Activated T-cell treated with anti-CD3 and anti-CD28 coated beads, Interleukin-2, amount 50 U/mL, for 4 hours (primary cell): ENCODE results near the gene CLEC11A. TPM values are rescaled to one million over a fixed set of nuclear protein-coding genes. Genes with fewer than 3 reads are reported as not detected.
A peak's percentile ranks its signal among the peaks of the same experiment; 100 is the strongest.

Experiments used
- ATAC-seq, 2 donors: fragments of 200-7000 bp; cut with Tn5 transposase; one replicate each; pipeline ENCODE4 v1.10.0; 2021
- DNase-seq: peaks from one replicate; pipeline ENCODE4 v3.0.0-alpha.2; 2020
- H3K27me3 Mint-ChIP-seq: one replicate; pipeline ENCODE4 v1.8.0; 2021; ENCODE audit warnings: low read depth, mixed read lengths
- H3K36me3 Mint-ChIP-seq: one replicate; pipeline ENCODE4 v1.8.0; 2022; ENCODE audit warnings: mixed read lengths; ENCODE audit not compliant: insufficient read depth
- H3K4me1 Mint-ChIP-seq: one replicate; pipeline ENCODE4 v1.8.0; 2021; ENCODE audit warnings: low read depth, mixed read lengths
- H3K4me3 Mint-ChIP-seq: one replicate; pipeline ENCODE4 v1.8.0; 2021; ENCODE audit warnings: mild to moderate bottlenecking, moderate library complexity, mixed read lengths
- H3K9me3 Mint-ChIP-seq: one replicate; pipeline ENCODE4 v1.8.0; 2021; ENCODE audit warnings: mixed read lengths
- total RNA-seq, 3 donors: library from RNA; stranded (reverse); gene quantifications; one replicate each; pipeline ENCODE4 v1.2.1, GENCODE V29; 2021

CLEC11A gene
- 1 to 10 TPM in 2 of 3 donors, under 1 TPM in 1; 0.52 to 1.4 (median 1.4) TPM for total RNA-seq

DNA sequence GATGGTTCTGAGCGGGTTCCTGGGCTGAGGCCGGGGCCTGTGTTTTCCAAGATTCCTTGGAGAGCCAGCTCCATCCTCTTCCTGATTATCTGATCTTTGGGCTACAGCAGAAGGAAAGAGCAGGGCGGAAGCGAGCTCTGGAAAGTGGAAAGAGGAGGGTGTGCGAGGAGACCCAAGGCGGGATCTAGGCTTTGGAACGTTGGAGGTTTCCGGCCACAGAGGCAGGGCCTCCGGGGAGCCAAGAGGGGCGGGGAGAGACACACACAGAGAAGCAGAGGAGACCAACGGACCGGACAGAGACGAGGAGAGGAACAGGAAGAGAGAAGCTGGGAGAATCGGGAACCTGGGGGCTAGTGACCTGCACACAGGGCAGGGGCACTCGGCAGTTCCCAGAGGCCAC, at the start of gene CLEC11A:
TSS of gene CLEC11A (plus strand) at position 296 of the 400 bp plus-strand sequence. CDS start 162 bp downstream, outside the sequence.
- H3K4me1 Mint-ChIP-seq, result peaks cover 26% of the 10 kb centered on the region
- no peaks in the 10 kb centered on the region for H3K36me3 Mint-ChIP-seq
- H3K9me3 Mint-ChIP-seq, result no peaks in the 10 kb centered on the region
- peaks cover 68% of the 10 kb centered on the region for H3K27me3 Mint-ChIP-seq
- no peak for ATAC-seq
- no peak for DNase-seq
- peak within 1 kb of the TSS; percentile 62 for H3K4me3 Mint-ChIP-seq

GRCh38 chr19:50676625-50677197, 46.5 kb upstream of the CLEC11A start:
- Mint-ChIP-seq H3K27me3 (peaks cover 73% of the 10 kb centered on the region), H3K4me3 (no peak overlapping the region), H3K4me1 (peaks cover 5% of the 10 kb centered on the region), H3K36me3 (no peaks in the 10 kb centered on the region), H3K9me3 (no peaks in the 10 kb centered on the region)
- ATAC-seq (no peak), DNase-seq (no peak)

- Mint-ChIP-seq H3K9me3 (no peaks in the 10 kb centered on the region), H3K36me3 (no peaks in the 10 kb centered on the region), H3K4me3 (no peak overlapping the region), H3K4me1 (peaks cover 5% of the 10 kb centered on the region), H3K27me3 (peaks cover 71% of the 10 kb centered on the region)
- ATAC-seq (no peak), DNase-seq (no peak)
Observed at GRCh38 chr19:50677636-50678035, 45.5 kb upstream of the CLEC11A start.

DNA sequence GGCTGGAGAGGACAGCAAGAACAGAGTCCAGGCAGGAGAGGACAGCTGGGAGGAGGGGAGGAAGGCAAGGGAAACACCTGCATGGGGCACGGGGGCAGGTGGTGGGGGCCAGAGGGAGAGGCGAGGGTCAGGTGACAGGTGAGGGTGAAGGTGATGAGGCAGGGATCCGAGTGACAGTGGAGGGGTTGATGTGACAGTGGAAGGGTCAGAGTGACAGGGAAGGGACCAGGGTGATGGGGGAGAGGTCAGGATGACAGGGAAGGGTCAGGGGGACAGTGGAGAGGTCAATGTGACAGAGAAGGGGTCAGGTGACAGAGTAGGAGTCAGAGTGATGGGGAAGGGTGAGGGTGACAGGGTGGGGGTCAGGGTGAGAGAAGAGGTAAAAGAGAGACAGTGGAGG, 44.8 kb upstream of the CLEC11A start:
- DNase-seq, result no peak
- H3K9me3 Mint-ChIP-seq, result no peaks in the 10 kb centered on the region
- peaks cover 64% of the 10 kb centered on the region for H3K27me3 Mint-ChIP-seq
- no peaks in the 10 kb centered on the region for H3K36me3 Mint-ChIP-seq
- H3K4me3 Mint-ChIP-seq, result no peak overlapping the region
- no peak for ATAC-seq
- H3K4me1 Mint-ChIP-seq, result peaks cover 5% of the 10 kb centered on the region

DNA sequence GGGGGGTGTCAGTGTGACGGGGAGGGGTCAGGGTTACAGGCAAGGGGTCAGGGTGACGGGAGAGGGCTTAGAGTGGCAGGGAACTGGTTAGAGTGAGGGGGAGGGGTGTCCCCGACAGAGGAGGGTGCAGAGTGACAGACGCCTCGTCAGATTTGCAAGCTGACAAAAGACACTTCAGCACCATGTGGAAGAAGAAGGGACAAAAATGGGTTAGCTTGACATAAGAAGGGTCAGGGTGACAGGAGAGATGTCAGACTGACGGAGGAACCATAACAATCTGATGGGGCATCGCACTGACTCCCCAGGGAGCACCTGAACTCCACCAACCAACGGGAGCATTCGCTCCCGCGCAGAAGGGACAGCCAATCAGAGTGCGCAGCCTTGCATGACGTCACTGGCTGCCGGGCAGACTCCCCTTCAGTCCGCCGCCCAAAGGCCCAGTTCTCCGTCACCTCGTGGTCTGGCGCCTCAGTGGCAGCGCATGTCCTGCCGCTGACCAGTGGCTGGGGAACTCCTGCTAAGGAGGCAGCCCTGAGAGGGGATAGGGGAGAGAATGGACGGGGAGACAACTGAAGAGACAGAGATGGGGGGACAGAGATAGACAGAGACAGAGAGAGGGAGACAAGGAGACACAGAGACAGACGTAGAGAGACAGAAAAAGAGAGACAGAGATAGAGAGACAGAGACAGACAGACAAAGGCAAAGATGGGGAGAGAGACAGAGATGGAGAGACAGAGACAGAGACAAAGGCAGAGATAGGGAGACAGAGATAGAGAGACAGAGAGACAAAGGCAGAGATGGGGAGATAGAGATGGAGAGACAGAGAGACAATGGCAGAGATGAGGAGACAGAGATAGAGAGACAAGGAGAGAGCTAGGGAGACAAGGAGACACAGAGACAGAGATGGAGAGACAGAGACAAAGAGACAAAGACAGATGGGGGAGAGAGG, 43.7 kb upstream of the CLEC11A start:
- H3K36me3 Mint-ChIP-seq, result no peaks in the 10 kb centered on the region
- no peak overlapping the region for H3K4me3 Mint-ChIP-seq
- H3K4me1 Mint-ChIP-seq, result peaks cover 5% of the 10 kb centered on the region
- ATAC-seq (peak; percentile 98 to 99), DNase-seq (peak; percentile 73)
- H3K27me3 Mint-ChIP-seq, result peaks cover 57% of the 10 kb centered on the region
- no peaks in the 10 kb centered on the region for H3K9me3 Mint-ChIP-seq

- H3K9me3 Mint-ChIP-seq, result no peaks in the 10 kb centered on the region
- no peak for DNase-seq
- no peaks in the 10 kb centered on the region for H3K4me1 Mint-ChIP-seq
- peaks cover 50% of the 10 kb centered on the region for H3K27me3 Mint-ChIP-seq
- H3K36me3 Mint-ChIP-seq, result no peaks in the 10 kb centered on the region
- no peak overlapping the region for H3K4me3 Mint-ChIP-seq
- no peak for ATAC-seq
Observed at GRCh38 chr19:50686310-50687032, 36.7 kb upstream of the CLEC11A start.

DNA sequence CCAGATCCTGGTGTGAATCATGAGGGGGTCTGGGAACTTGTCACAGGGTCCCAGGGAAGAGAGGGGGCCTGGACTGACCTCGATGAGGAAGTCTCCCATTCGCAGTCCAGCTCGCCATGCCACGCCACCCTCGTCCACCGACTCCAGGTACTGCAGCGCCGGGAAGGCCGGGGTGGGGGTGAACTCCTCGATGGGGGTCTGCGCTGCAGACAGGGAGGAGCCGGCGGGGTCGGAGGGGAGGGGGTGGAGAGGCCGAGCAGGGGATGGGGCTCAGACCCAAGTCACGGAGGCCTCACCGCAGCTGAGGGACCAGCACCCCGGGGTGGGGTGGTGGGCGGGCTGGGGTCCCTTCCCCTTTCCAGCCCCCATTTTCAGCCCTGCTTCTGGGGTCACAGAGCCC, 34.4 kb upstream of the CLEC11A start:
- no peak for ATAC-seq
- no peak overlapping the region for H3K4me3 Mint-ChIP-seq
- no peaks in the 10 kb centered on the region for H3K36me3 Mint-ChIP-seq
- peaks cover 64% of the 10 kb centered on the region for H3K27me3 Mint-ChIP-seq
- H3K4me1 Mint-ChIP-seq, result no peaks in the 10 kb centered on the region
- no peaks in the 10 kb centered on the region for H3K9me3 Mint-ChIP-seq
- no peak for DNase-seq

DNA sequence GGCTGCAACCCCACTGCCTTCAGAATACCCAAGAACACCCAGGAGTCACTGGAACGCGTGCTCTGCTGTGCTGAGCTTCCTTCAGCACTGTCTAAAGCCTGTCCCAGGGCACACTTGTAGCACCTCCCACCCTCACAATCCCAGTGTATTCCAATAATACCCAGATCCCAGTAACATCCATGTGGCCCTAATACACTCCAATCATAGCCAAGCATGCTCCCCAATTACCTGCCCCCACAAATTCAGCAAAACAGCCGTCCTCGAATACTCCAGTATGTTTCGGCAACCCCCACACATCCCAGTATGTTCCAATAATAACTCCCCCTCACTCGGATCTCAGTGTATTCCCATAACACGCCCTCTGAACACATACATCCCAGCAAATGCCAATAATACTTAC, 32.7 kb upstream of the CLEC11A start:
- Mint-ChIP-seq H3K4me3 (no peak overlapping the region), H3K4me1 (no peaks in the 10 kb centered on the region), H3K9me3 (no peaks in the 10 kb centered on the region), H3K36me3 (no peaks in the 10 kb centered on the region), H3K27me3 (peaks cover 56% of the 10 kb centered on the region)
- ATAC-seq (no peak), DNase-seq (no peak)

- Mint-ChIP-seq H3K9me3 (no peaks in the 10 kb centered on the region), H3K36me3 (no peaks in the 10 kb centered on the region), H3K27me3 (peaks cover 62% of the 10 kb centered on the region), H3K4me1 (no peaks in the 10 kb centered on the region), H3K4me3 (no peak overlapping the region)
- ATAC-seq (no peak), DNase-seq (no peak)
Observed at GRCh38 chr19:50693064-50693975, 29.8 kb upstream of the CLEC11A start.

GRCh38 chr19:50694815-50695145, 28.4 kb upstream of the CLEC11A start:
- ATAC-seq, result no peak
- Mint-ChIP-seq H3K36me3 (no peaks in the 10 kb centered on the region), H3K9me3 (no peaks in the 10 kb centered on the region), H3K27me3 (peaks cover 66% of the 10 kb centered on the region), H3K4me1 (no peaks in the 10 kb centered on the region), H3K4me3 (no peak overlapping the region)
- no peak for DNase-seq

GRCh38 chr19:50695251-50696093, 27.7 kb upstream of the CLEC11A start:
- no peak overlapping the region for H3K4me3 Mint-ChIP-seq
- ATAC-seq (peak; percentile 51 to 61), DNase-seq (no peak)
- no peaks in the 10 kb centered on the region for H3K9me3 Mint-ChIP-seq
- H3K4me1 Mint-ChIP-seq, result no peaks in the 10 kb centered on the region
- H3K27me3 Mint-ChIP-seq, result peaks cover 62% of the 10 kb centered on the region
- no peaks in the 10 kb centered on the region for H3K36me3 Mint-ChIP-seq

GRCh38 chr19:50696094-50696483, 27.1 kb upstream of the CLEC11A start:
- DNase-seq (no peak), ATAC-seq (no peak)
- Mint-ChIP-seq H3K27me3 (peaks cover 61% of the 10 kb centered on the region), H3K9me3 (no peaks in the 10 kb centered on the region), H3K4me3 (no peak overlapping the region), H3K4me1 (no peaks in the 10 kb centered on the region), H3K36me3 (no peaks in the 10 kb centered on the region)

- Mint-ChIP-seq H3K36me3 (no peaks in the 10 kb centered on the region), H3K4me3 (no peak overlapping the region), H3K4me1 (no peaks in the 10 kb centered on the region), H3K27me3 (peaks cover 58% of the 10 kb centered on the region), H3K9me3 (no peaks in the 10 kb centered on the region)
- ATAC-seq (no peak), DNase-seq (no peak)
Observed at GRCh38 chr19:50697414-50698124, 25.6 kb upstream of the CLEC11A start.
